Measurements from ENCODE around the gene NPY4R2.
"Not testable (repeated sequence)": the region's sequence is repeated elsewhere in the genome, so short reads cannot be mapped to it uniquely, and the experiment has no call there.

Gene NPY4R2

GRCh38 chr10:47918475-47918874 is at the start of gene NPY4R2:
Gene NPY4R2 (plus strand): TSS chr10:47918662. CDS start chr10:47921988, 3,326 bp downstream.
- H3K27me3 ChIP-seq: not testable (repeated sequence)

GRCh38 chr10:47870887-47871286 is 47.6 kb upstream of the NPY4R2 start:
- not testable (repeated sequence) for H3K27ac ChIP-seq, H3K9me3 ChIP-seq, H3K27me3 ChIP-seq, H3K4me1 ChIP-seq, H3K36me3 ChIP-seq, H3K4me2 ChIP-seq, H3K9ac ChIP-seq, H4K20me1 ChIP-seq, H3K4me3 ChIP-seq

More at GRCh38 chr10:47918475-47918874, at the start of gene NPY4R2:
- not testable (repeated sequence) for H3K36me3 ChIP-seq, H3K27ac ChIP-seq, H3K9ac ChIP-seq, H4K20me1 ChIP-seq, H3K4me1 ChIP-seq, H3K4me2 ChIP-seq, H3K4me3 ChIP-seq, H3K9me3 ChIP-seq

- not testable (repeated sequence) for H3K27me3 ChIP-seq, H4K20me1 ChIP-seq, H3K9me3 ChIP-seq, H3K27ac ChIP-seq, H3K4me2 ChIP-seq, H3K36me3 ChIP-seq, H3K4me3 ChIP-seq, H3K4me1 ChIP-seq, H3K9ac ChIP-seq
Measured at GRCh38 chr10:47871485-47872180, 46.8 kb upstream of the NPY4R2 start.

GRCh38 chr10:47872236-47872635 is 46.2 kb upstream of the NPY4R2 start:
- not testable (repeated sequence) for H4K20me1 ChIP-seq, H3K9me3 ChIP-seq, H3K4me3 ChIP-seq, H3K4me1 ChIP-seq, H3K27ac ChIP-seq, H3K9ac ChIP-seq, H3K4me2 ChIP-seq, H3K36me3 ChIP-seq, H3K27me3 ChIP-seq

GRCh38 chr10:47884239-47884638 is 34.2 kb upstream of the NPY4R2 start:
- not testable (repeated sequence) for H3K27me3 ChIP-seq, H3K9me3 ChIP-seq, H3K4me1 ChIP-seq, H4K20me1 ChIP-seq, H3K36me3 ChIP-seq, H3K9ac ChIP-seq, H3K4me2 ChIP-seq, H3K27ac ChIP-seq, H3K4me3 ChIP-seq

- not testable (repeated sequence) for H3K4me3 ChIP-seq, H3K9me3 ChIP-seq, H3K27me3 ChIP-seq, H3K4me1 ChIP-seq, H3K9ac ChIP-seq, H4K20me1 ChIP-seq, H3K27ac ChIP-seq, H3K36me3 ChIP-seq, H3K4me2 ChIP-seq
Measured at GRCh38 chr10:47884934-47885333, 33.5 kb upstream of the NPY4R2 start.

GRCh38 chr10:47886356-47886755 is 32.1 kb upstream of the NPY4R2 start:
- not testable (repeated sequence) for H4K20me1 ChIP-seq, H3K27ac ChIP-seq, H3K27me3 ChIP-seq, H3K9me3 ChIP-seq, H3K4me3 ChIP-seq, H3K4me2 ChIP-seq, H3K9ac ChIP-seq, H3K36me3 ChIP-seq, H3K4me1 ChIP-seq

GRCh38 chr10:47886827-47887226 is 31.6 kb upstream of the NPY4R2 start:
- not testable (repeated sequence) for H3K4me3 ChIP-seq, H4K20me1 ChIP-seq, H3K27ac ChIP-seq, H3K9ac ChIP-seq, H3K9me3 ChIP-seq, H3K27me3 ChIP-seq, H3K4me2 ChIP-seq, H3K36me3 ChIP-seq, H3K4me1 ChIP-seq

GRCh38 chr10:47890737-47891136 is 27.7 kb upstream of the NPY4R2 start:
- not testable (repeated sequence) for H3K4me3 ChIP-seq, H3K27me3 ChIP-seq, H3K9ac ChIP-seq, H3K4me2 ChIP-seq, H3K4me1 ChIP-seq, H3K9me3 ChIP-seq, H3K27ac ChIP-seq, H3K36me3 ChIP-seq, H4K20me1 ChIP-seq

GRCh38 chr10:47892494-47893261 is 25.8 kb upstream of the NPY4R2 start:
- not testable (repeated sequence) for H3K4me2 ChIP-seq, H3K36me3 ChIP-seq, H4K20me1 ChIP-seq, H3K27ac ChIP-seq, H3K9ac ChIP-seq, H3K9me3 ChIP-seq, H3K4me1 ChIP-seq, H3K27me3 ChIP-seq, H3K4me3 ChIP-seq

- not testable (repeated sequence) for H3K4me1 ChIP-seq, H3K27me3 ChIP-seq, H3K4me3 ChIP-seq, H3K9me3 ChIP-seq, H3K27ac ChIP-seq, H3K4me2 ChIP-seq, H3K36me3 ChIP-seq, H3K9ac ChIP-seq, H4K20me1 ChIP-seq
Measured at GRCh38 chr10:47894571-47894970, 23.9 kb upstream of the NPY4R2 start.

GRCh38 chr10:47897813-47898212 is 20.6 kb upstream of the NPY4R2 start:
- H3K4me2 ChIP-seq, H3K36me3 ChIP-seq, H3K27me3 ChIP-seq, H3K9me3 ChIP-seq, H3K4me1 ChIP-seq, H3K4me3 ChIP-seq, H3K9ac ChIP-seq, H3K27ac ChIP-seq, H4K20me1 ChIP-seq: not testable (repeated sequence)

- not testable (repeated sequence) for H3K36me3 ChIP-seq, H3K4me3 ChIP-seq, H3K4me2 ChIP-seq, H3K9ac ChIP-seq, H3K4me1 ChIP-seq, H3K27me3 ChIP-seq, H4K20me1 ChIP-seq, H3K9me3 ChIP-seq, H3K27ac ChIP-seq
Measured at GRCh38 chr10:47909333-47909732, 9.1 kb upstream of the NPY4R2 start.

- H3K36me3 ChIP-seq, H3K27ac ChIP-seq, H3K9ac ChIP-seq: not testable (repeated sequence)
Measured at GRCh38 chr10:47910486-47910885, 8.0 kb upstream of the NPY4R2 start.

GRCh38 chr10:47914052-47914451 is 4.4 kb upstream of the NPY4R2 start:
- not testable (repeated sequence) for H3K4me2 ChIP-seq, H4K20me1 ChIP-seq, H3K9me3 ChIP-seq, H3K4me1 ChIP-seq, H3K27me3 ChIP-seq, H3K27ac ChIP-seq, H3K9ac ChIP-seq, H3K36me3 ChIP-seq, H3K4me3 ChIP-seq

More at GRCh38 chr10:47910486-47910885, 8.0 kb upstream of the NPY4R2 start:
- H3K4me2 ChIP-seq, H3K4me1 ChIP-seq, H3K4me3 ChIP-seq, H3K27me3 ChIP-seq, H3K9me3 ChIP-seq, H4K20me1 ChIP-seq: not testable (repeated sequence)
